Epithelial cell of proximal tubule (primary cell): Measurements from ENCODE around the gene INSC. TPM values are rescaled to one million over a fixed set of nuclear protein-coding genes. Genes with fewer than 3 reads are reported as not detected.

Experiments used
- DNase-seq: peaks from one replicate; pipeline ENCODE4 v3.0.0-alpha.2; 2011; ENCODE audit warnings: low read depth
- H3K4me3 ChIP-seq: 2 replicates; pipeline ENCODE4 v1.5.1; 2011; ENCODE audit warnings: low read depth, mild to moderate bottlenecking, low read length
- total RNA-seq: library from RNA; depleted of rRNA; stranded (reverse); fragments of >200 nt; gene quantifications from 2 replicates; pipeline ENCODE4 v1.2.3, GENCODE V29; 2015
- TF ChIP-seq, protein P1 (sequence below): conservative IDR thresholded peaks from 2 replicates; pipeline ENCODE4 v1.5.1; 2012; ENCODE audit warnings: low read depth, mild to moderate bottlenecking, low read length

Gene INSC
- total RNA-seq, 1 donor from 2014 or later, result 0.81 TPM

- H3K4me3 ChIP-seq, result no peak overlapping the region
- TF ChIP-seq, protein P1, sequence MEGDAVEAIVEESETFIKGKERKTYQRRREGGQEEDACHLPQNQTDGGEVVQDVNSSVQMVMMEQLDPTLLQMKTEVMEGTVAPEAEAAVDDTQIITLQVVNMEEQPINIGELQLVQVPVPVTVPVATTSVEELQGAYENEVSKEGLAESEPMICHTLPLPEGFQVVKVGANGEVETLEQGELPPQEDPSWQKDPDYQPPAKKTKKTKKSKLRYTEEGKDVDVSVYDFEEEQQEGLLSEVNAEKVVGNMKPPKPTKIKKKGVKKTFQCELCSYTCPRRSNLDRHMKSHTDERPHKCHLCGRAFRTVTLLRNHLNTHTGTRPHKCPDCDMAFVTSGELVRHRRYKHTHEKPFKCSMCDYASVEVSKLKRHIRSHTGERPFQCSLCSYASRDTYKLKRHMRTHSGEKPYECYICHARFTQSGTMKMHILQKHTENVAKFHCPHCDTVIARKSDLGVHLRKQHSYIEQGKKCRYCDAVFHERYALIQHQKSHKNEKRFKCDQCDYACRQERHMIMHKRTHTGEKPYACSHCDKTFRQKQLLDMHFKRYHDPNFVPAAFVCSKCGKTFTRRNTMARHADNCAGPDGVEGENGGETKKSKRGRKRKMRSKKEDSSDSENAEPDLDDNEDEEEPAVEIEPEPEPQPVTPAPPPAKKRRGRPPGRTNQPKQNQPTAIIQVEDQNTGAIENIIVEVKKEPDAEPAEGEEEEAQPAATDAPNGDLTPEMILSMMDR, result no peak
- DNase-seq, result no peak
These were observed 86.9 kb downstream of the INSC start for GRCh38 chr11:15201586-15201985.

- H3K4me3 ChIP-seq, result no peak overlapping the region
- TF ChIP-seq, protein P1, result no peak
- no peak for DNase-seq
These were observed 87.9 kb downstream of the INSC start for GRCh38 chr11:15202626-15203025.

- DNase-seq, result no peak
- H3K4me3 ChIP-seq, result no peak overlapping the region
- TF ChIP-seq, protein P1, result no peak
These were observed 90.0 kb downstream of the INSC start for GRCh38 chr11:15204711-15205110.

- no peak for DNase-seq
- no peak overlapping the region for H3K4me3 ChIP-seq
- TF ChIP-seq, protein P1, result no peak
These were observed 92.1 kb downstream of the INSC start for GRCh38 chr11:15206791-15207190.

- H3K4me3 ChIP-seq, result no peak overlapping the region
- TF ChIP-seq, protein P1, result peak; percentile 80
- no peak for DNase-seq
These were observed 93.9 kb downstream of the INSC start for GRCh38 chr11:15208378-15209222.

DNA sequence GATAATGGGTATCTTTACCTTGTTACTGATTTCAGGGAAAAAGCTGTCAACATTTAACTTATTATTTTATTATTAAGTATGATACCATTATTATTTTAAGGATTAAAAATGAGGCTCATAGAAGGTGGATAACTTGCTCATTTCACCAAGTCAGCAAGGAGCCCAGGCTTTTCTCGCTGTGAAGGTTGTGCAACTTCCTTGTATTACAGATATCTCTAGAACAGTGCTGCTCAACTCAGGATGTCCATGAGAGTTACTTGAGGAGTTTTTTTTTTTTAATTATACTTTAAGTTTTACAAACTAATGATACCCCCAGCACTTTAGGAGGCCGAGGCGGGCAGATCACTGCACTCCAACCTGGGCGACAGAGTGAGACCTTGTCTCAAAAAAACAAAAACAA is 98.2 kb downstream of the INSC start:
- no peak overlapping the region for H3K4me3 ChIP-seq
- DNase-seq, result no peak
- TF ChIP-seq, protein P1, result no peak
